Muscle layer of colon (tissue), 2 donors: ENCODE results near the gene CLDN5.

ENCODE experiments used
- H3K27ac ChIP-seq: one replicate; pipeline ENCODE4 v1.7.0; 2013; ENCODE audit warnings: low read depth, mild to moderate bottlenecking, low read length, moderate library complexity
- H3K27me3 ChIP-seq, 2 donors: one replicate each; pipeline ENCODE4 v1.7.0; 2013; ENCODE audit warnings: low read length in 2 of 2, mild to moderate bottlenecking in 2 of 2; ENCODE audit not compliant: insufficient read depth in 2 of 2, control insufficient read depth in 1 of 2
- H3K36me3 ChIP-seq: one replicate; pipeline ENCODE4 v1.7.0; 2013; ENCODE audit warnings: mild to moderate bottlenecking, low read length; ENCODE audit not compliant: insufficient read depth
- H3K4me1 ChIP-seq: one replicate; pipeline ENCODE4 v1.7.0; 2013; ENCODE audit warnings: mild to moderate bottlenecking, low read length; ENCODE audit not compliant: insufficient read depth
- H3K4me3 ChIP-seq, 2 donors: one replicate each; pipeline ENCODE4 v1.7.0; 2013; ENCODE audit warnings: low read length in 2 of 2, low read depth in 1 of 2, mild to moderate bottlenecking in 1 of 2, moderate library complexity in 1 of 2
- H3K9ac ChIP-seq: one replicate; pipeline ENCODE4 v1.7.0; 2013; ENCODE audit warnings: low read length
- H3K9me3 ChIP-seq: one replicate; pipeline ENCODE4 v1.7.0; 2013; ENCODE audit warnings: mild to moderate bottlenecking, low read length
- donor health status: abdominal sarcoma.
- donor health status: Adenocarcinoma of cecum.

CLDN5 gene

DNA sequence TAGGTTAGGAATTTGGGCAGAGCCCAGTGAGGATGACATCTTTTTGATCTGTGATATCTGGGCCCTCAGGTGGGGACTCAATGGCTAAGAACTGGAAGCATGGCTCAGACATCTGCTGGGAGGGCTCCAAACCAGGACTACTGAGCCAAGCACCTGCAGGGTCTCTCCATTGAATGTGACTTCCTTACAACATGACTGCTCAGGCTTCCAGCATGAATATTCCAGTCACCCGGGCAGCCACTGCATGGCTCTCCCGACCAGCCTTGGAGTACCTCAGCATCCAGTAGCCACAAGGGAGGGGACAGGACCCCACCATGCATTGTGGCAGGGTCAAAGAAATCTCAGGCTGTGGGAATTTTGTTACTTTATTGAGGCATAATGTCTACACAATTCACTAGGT is 35.9 kb downstream of the CLDN5 start:
- no peak overlapping the region for H3K9ac ChIP-seq
- no peaks in the 10 kb centered on the region for H3K4me1 ChIP-seq
- no peaks in the 10 kb centered on the region for H3K27me3 ChIP-seq
- no peak overlapping the region for H3K4me3 ChIP-seq
- H3K36me3 ChIP-seq, result no peaks in the 10 kb centered on the region
- no peaks in the 10 kb centered on the region for H3K9me3 ChIP-seq
- no peak overlapping the region for H3K27ac ChIP-seq

GRCh38 chr22:19483481-19484244 is 40.5 kb downstream of the CLDN5 start:
- Histone ChIP-seq H3K36me3 (no peaks in the 10 kb centered on the region), H3K27ac (no peak overlapping the region), H3K9me3 (no peaks in the 10 kb centered on the region), H3K4me1 (peaks cover 5% of the 10 kb centered on the region), H3K9ac (no peak overlapping the region), H3K27me3 (no peaks in the 10 kb centered on the region), H3K4me3 (no peak overlapping the region)

GRCh38 chr22:19482297-19482696 is 41.9 kb downstream of the CLDN5 start:
- Histone ChIP-seq H3K36me3 (no peaks in the 10 kb centered on the region), H3K27me3 (no peaks in the 10 kb centered on the region), H3K4me1 (peaks cover 16% of the 10 kb centered on the region), H3K4me3 (no peak overlapping the region), H3K9me3 (no peaks in the 10 kb centered on the region), H3K9ac (no peak overlapping the region), H3K27ac (no peak overlapping the region)

GRCh38 chr22:19480789-19481188 is 43.4 kb downstream of the CLDN5 start:
- no peak overlapping the region for H3K4me3 ChIP-seq
- H3K27ac ChIP-seq, result no peak overlapping the region
- no peaks in the 10 kb centered on the region for H3K9me3 ChIP-seq
- no peak overlapping the region for H3K9ac ChIP-seq
- H3K27me3 ChIP-seq, result no peaks in the 10 kb centered on the region
- H3K4me1 ChIP-seq, result peaks cover 25% of the 10 kb centered on the region
- no peaks in the 10 kb centered on the region for H3K36me3 ChIP-seq

GRCh38 chr22:19480173-19480568 is 44.0 kb downstream of the CLDN5 start:
- Histone ChIP-seq H3K9ac (no peak overlapping the region), H3K9me3 (no peaks in the 10 kb centered on the region), H3K27me3 (no peaks in the 10 kb centered on the region), H3K4me3 (peak overlapping the region; percentile 34 to 87), H3K36me3 (no peaks in the 10 kb centered on the region), H3K4me1 (peaks cover 28% of the 10 kb centered on the region), H3K27ac (no peak overlapping the region)

DNA sequence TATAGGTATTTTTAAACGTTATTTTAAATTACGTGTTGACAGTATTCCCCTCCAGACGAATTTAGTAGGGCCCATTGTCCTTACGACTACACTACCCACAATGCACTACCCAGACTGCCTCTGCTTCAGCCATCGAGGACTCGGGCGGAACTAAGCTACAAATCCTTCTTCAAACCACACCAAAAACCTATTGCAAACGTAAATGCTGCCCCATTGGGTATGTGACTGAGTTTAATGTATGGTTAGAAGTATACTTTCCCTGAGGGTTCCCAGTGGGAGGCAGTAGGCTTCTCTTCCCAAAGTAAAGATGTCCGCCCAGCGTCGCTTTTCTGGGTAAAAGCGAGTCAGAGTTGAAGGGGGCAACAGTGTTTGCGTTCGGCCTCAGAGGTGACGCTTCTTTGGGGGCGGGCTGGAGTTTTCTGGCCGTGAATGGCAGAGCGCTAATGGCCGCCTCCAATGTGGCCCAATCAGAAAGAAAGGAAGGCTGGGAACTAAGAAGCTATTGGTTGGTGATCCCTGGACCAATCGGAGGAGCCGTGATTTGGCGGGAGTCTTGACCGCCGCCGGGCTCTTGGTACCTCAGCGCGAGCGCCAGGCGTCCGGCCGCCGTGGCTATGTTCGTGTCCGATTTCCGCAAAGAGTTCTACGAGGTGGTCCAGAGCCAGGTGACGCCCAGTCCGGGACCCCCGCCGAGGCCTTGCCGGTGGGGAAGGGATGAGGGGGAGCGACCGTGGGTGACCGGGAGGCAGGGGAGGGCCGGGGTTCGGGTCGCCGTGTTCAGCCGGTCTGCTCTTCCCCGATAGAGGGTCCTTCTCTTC is 44.6 kb downstream of the CLDN5 start, which contains the start of gene CDC45:
CDC45 (plus strand) TSS at position 566 of the 818 bp plus-strand sequence; CDS start at position 615, 49 bp downstream.
- H3K4me3 ChIP-seq, result peak within 1 kb of the TSS; percentile 86 to 87
- H3K9ac ChIP-seq, result peak within 1 kb of the TSS; percentile 89
- H3K27ac ChIP-seq, result peak within 1 kb of the TSS; percentile 98
- no peaks in the 10 kb centered on the region for H3K9me3 ChIP-seq
- H3K4me1 ChIP-seq, result peaks cover 28% of the 10 kb centered on the region
- peaks cover 4% of the 10 kb centered on the region for H3K36me3 ChIP-seq
- H3K27me3 ChIP-seq, result no peaks in the 10 kb centered on the region

GRCh38 chr22:19478901-19479354 is 45.3 kb downstream of the CLDN5 start, which contains the start of gene UFD1:
Gene UFD1 (minus strand): TSS chr22:19479193. CDS start chr22:19479085, 108 bp downstream.
- Histone ChIP-seq H3K27ac (peak within 1 kb of the TSS; percentile 98), H3K9me3 (no peaks in the 10 kb centered on the region)

GRCh38 chr22:19478045-19478900 is 45.9 kb downstream of the CLDN5 start:
- Histone ChIP-seq H3K4me1 (peaks cover 28% of the 10 kb centered on the region), H3K36me3 (peaks cover 14% of the 10 kb centered on the region), H3K27ac (peak overlapping the region; percentile 98), H3K4me3 (peak overlapping the region; percentile 86 to 87), H3K9me3 (no peaks in the 10 kb centered on the region), H3K9ac (peak overlapping the region; percentile 89), H3K27me3 (no peaks in the 10 kb centered on the region)

More at GRCh38 chr22:19478901-19479354, 45.3 kb downstream of the CLDN5 start, which contains the start of gene UFD1:
- Histone ChIP-seq H3K36me3 (peaks cover 7% of the 10 kb centered on the region), H3K27me3 (no peaks in the 10 kb centered on the region), H3K4me3 (peak within 1 kb of the TSS; percentile 86 to 87), H3K9ac (peak within 1 kb of the TSS; percentile 89), H3K4me1 (peaks cover 28% of the 10 kb centered on the region)

DNA sequence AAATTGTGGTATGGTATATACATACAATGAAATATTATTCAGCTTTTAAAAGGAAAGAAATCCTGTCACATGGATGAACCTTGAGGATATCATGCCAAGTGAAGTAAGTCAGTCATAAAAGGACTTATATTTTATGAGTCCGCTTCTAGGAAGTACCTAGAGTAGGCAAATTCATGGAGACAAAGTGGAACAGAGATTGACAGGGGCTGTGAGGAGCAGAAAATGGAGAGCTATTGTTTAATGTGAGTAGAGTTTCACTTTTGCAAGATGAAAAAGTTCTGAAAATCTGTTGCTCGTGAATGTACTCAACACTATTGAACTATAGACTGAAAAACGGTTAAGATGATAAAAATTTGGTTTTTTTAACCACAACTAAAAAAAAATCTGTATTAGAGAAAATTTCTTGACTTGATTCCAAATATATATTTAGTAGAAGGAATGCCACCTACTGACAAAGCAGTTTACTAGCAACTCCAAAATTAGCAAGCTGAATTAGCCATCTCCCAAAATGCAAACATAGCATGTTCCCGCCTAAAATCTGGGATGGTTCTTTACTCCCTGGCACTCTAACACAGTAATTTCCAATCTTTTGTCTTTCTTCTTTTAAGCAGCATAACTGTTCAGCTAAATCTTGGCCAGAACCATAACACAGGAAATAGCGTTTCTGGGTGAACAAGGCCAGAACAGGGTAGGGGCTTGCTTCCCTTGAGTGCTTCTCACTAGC is 46.7 kb downstream of the CLDN5 start:
- no peaks in the 10 kb centered on the region for H3K9me3 ChIP-seq
- H3K27me3 ChIP-seq, result no peaks in the 10 kb centered on the region
- H3K27ac ChIP-seq, result no peak overlapping the region
- no peak overlapping the region for H3K9ac ChIP-seq
- H3K36me3 ChIP-seq, result peaks cover 22% of the 10 kb centered on the region
- H3K4me3 ChIP-seq, result peak overlapping the region in 1 of 2 donors; percentile 87
- H3K4me1 ChIP-seq, result peaks cover 28% of the 10 kb centered on the region

DNA sequence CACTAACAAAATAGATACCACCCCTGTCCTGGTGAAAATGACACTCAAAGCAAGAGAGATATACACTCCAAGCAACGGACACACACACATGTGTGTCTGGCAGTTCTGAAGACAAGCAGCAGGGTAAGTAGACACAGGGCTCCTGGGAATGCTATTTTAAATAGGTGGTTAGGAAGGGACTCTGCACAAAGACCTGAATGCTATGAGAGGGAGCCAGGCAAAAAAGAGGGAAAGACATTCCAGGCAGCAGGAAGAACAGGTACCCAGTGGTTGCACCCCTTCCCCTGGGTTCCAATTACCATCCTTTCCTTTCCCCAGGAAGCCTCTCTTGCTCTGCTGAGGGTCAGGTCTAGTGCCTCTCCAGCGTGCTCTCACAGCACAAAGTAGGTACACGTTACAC is 48.2 kb downstream of the CLDN5 start:
- peaks cover 28% of the 10 kb centered on the region for H3K4me1 ChIP-seq
- H3K9me3 ChIP-seq, result no peaks in the 10 kb centered on the region
- no peak overlapping the region for H3K4me3 ChIP-seq
- H3K9ac ChIP-seq, result no peak overlapping the region
- H3K27ac ChIP-seq, result no peak overlapping the region
- no peaks in the 10 kb centered on the region for H3K27me3 ChIP-seq
- peaks cover 31% of the 10 kb centered on the region for H3K36me3 ChIP-seq
